HTR-8/SVneo (cell line): Measurements from ENCODE around the gene ACSS2.

ENCODE experiments used
- DNase-seq: peaks from one replicate; pipeline ENCODE4 v3.0.0; 2011; ENCODE audit warnings: low spot score, mixed read lengths; ENCODE audit not compliant: insufficient read length
- FAIRE-seq: peaks from 2 replicates; lab custom pipeline; 2011; peaks lifted over from hg19 to GRCh38; lab: Jason Lieb, UNC

The ACSS2 gene, protein sequence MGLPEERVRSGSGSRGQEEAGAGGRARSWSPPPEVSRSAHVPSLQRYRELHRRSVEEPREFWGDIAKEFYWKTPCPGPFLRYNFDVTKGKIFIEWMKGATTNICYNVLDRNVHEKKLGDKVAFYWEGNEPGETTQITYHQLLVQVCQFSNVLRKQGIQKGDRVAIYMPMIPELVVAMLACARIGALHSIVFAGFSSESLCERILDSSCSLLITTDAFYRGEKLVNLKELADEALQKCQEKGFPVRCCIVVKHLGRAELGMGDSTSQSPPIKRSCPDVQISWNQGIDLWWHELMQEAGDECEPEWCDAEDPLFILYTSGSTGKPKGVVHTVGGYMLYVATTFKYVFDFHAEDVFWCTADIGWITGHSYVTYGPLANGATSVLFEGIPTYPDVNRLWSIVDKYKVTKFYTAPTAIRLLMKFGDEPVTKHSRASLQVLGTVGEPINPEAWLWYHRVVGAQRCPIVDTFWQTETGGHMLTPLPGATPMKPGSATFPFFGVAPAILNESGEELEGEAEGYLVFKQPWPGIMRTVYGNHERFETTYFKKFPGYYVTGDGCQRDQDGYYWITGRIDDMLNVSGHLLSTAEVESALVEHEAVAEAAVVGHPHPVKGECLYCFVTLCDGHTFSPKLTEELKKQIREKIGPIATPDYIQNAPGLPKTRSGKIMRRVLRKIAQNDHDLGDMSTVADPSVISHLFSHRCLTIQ

DNA sequence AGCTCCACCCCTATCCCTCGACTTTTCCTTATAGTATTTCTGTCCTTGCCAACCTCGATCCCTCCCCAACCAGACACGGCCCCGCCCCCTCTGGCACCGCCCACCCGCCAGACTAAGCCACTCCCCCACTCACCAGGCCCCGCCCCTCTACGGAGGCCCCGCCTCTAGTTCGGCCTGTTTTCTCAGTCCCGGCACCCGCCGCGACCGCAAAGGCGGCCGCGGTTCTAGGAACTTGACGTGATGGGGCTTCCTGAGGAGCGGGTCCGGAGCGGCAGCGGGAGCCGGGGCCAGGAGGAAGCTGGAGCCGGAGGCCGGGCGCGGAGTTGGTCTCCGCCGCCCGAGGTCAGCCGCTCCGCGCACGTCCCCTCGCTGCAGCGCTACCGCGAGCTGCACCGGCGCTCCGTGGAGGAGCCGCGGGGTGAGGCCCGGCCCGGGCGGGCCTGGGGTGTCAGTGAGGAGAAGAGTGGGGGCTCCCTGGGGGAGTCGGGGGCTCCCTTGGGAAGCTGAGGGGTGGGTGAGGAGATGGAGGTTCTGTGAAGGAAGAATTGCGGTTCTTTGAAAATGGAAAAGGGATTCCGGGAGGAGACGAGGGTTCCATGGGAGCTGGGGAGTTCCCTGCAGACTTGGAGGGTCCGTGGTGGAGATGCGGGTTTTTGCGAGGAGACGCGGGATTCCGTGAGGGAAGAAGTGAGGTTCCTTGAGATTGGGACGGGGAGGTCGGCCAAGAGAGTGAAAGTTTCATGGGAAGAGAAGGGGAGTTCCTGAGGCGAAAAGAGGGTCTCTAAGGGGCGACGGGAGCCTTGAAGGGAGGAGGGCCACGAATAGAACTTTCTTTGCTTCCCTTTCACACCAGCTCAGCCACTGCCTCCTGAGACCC lies at the start of gene ACSS2:
Gene ACSS2 (plus strand): TSS at position 207 of the 877 bp plus-strand sequence. CDS start 34 bp downstream, at position 241.
- FAIRE-seq (no peak), DNase-seq (no peak)

DNA sequence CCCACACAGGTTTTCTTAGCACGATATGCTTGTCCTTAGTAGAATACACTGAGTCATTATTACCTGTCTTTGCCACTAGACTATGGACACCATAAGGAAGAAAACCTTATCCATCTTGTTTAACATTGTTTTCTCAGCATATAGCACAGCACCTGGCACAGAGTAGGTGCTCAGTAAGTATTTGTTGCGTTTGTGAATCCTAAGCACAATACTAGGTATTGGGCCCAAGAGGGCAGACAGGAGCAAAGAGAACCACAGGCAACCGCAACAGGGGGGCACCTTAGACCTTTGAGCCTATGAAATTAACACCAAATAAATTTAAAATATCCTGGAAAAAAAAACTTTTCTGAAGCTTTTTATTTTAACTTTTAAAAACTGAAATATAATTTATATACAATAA lies 47.2 kb upstream of the ACSS2 start:
- no peak for FAIRE-seq
- DNase-seq = no peak

DNA sequence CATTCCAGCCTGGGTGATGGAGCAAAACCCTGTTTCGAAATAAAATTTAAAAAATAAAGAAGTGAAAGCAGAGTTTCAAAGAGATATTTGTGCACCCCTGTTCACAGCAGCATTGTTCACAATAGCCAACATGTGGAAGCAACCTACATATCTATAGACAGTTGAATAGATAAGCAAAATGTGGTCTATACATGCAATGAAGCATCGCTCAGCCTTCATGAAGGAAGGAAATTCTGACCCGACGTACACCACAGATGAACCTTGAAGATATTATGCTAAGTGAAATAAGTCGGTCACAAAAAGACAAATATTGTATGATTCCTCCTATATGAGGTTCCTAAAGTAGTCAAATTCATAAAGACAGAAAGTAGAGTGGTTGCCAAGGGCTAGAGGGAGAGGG lies 44.5 kb upstream of the ACSS2 start:
- DNase-seq = no peak
- FAIRE-seq = no peak

DNA sequence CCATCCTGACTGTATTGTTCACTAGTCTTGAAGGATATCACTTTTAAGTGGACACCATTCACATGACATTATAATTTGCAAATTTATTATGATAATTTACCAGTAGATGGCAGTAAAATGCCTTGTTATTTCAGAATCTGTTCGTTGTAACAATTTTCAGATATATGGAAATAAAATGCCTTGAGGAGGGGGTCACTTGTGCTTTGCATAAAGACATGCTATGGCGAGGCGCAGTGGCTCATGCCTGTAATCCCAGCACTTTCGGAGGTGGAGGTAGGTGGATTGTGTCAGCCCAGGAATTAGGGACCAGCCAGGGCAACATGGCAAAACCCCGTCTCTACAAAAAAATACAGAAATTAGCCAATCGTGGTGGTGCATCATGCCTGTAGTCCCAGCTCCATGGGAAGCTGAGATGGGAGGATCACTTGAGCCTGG lies 41.9 kb upstream of the ACSS2 start:
- FAIRE-seq (no peak), DNase-seq (peak; percentile 64)

DNA sequence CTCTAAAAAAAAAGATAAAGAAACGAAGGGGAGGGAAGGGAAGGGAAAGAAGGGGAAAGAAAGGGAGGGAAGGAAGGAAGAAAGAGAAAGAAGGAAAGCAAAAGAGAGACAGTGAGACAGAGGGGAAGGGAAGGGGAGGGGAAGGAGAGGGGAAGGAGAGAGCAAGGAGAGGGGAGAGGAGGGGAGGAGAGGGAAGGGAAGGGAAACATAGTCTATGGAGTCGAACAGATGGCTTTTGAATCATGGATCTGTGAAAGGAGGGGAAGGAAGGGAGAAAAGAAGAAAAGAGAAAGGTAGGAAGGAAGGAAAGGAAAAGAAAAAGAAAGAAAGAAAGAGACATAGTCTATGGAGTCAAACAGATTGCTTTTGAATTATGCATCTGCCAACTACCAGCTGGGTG lies 34.3 kb upstream of the ACSS2 start:
- DNase-seq = no peak
- FAIRE-seq = no peak

DNA sequence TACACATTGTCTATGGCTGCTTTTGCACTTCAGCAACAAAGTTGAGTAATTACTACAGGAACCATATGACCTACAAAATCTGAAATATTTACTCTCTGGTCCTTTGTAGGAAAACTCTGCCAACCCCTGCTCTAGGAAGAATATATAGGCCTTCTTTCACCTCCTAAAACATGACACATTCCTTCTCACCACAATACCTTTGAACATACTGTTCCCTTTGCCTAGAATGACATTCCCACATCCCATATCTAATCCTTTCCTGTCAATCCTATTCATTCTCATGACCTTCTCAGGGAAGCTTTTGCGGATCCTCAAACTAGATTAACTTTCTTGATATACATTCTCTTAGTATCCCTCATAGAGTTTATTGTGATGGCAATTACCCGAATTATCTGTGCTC lies 33.0 kb upstream of the ACSS2 start:
- no peak for DNase-seq
- FAIRE-seq = no peak

DNA sequence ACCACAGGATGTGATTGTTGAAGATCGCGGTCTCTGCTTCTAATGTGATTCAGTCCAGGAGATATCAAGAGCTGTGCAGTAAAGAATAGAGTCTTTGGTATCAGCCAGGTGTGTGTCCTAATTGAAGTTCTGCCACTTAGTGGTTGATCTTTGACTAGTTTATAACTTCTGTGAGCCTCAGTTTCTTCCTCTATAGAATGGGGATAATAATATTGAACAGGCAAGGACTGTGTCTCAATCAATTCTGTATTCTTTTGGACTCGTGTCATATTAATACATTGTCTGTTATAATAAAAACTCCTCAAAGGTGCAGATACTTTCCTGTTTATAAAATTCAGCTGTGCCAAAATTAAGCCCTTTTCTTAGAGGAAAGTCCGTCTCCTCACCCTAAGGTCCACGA lies 27.8 kb upstream of the ACSS2 start:
- FAIRE-seq = no peak
- no peak for DNase-seq

DNA sequence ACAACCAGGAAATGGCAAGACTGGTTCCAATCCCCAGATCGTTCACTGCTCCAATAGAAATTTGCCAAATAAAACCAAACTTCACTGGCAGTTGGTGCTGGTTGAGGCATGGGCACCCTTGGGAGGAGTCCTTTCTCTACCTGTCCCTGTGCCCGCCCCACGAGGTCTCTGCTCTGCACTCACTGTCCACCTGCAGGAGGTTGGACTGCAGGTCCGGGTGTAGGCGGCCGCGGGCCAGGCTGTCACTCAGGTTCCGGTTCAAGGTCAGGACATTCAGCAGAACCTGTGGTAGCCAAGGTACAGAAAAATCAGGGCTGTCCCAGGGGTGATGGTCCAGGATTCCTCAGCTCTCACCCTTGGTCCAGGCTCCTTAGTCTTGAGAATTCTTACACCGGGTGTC lies 26.6 kb upstream of the ACSS2 start:
- FAIRE-seq = no peak
- DNase-seq = no peak

DNA sequence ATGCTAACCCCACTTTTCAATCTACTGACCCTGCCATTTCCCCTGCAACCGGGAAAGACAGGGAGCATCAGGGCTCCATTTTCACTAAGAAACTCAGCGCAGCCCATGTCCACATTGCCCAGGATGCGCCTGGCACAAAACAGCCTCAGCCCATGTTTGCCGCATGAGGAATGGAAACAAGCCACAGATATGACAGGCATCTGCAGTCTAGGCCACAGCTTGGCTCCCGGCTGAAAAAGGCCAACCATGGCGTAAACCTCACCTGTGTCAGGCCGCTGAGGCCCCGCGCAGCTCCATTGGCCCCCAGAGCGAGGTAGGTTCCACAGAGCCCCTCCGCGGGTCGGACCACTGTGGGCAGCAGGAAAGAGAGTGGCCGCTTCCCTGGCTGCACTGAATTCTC lies 25.4 kb upstream of the ACSS2 start:
- DNase-seq (no peak), FAIRE-seq (no peak)

DNA sequence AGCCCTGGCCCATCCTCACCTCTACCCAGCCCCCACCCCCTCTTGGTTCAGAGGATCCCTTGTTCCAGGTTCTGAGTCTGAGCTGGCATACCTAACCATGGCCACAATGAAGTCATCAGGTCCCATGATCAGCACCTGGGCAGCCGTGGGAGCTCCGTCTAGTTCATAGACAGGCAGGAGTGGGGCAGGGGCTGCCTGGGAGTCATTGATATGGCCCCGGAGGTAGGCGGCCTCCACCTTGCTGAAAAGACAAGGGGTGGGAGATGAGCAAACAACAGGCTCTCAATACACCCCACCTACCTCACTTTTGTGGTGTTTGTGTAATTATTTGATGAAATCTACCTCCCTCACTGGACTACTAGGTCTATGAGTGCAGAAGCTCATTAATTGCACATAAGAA lies 24.1 kb upstream of the ACSS2 start:
- no peak for FAIRE-seq

DNA sequence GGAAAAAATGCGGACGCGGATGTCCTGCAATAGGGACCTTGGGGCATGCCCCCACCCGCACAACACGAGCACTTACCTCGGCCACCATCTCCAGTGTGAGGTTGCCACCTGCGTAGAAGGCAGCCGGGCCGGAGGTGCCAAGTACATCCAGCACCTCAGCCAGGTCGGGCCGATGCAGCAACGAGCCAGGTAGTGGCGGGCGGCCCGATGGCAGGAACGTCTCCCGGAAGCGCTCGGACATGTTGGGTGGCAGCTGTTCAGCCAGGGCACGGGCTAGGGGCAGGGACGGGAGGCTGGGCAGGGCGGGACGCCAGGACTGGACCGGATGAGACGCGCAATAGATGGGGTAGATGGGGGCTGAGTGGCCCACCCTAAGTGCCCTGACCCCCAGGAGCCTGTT lies 17.0 kb upstream of the ACSS2 start:
- no peak for FAIRE-seq
- DNase-seq = no peak

More for the DNA sequence above, 24.1 kb upstream of the ACSS2 start:
- no peak for DNase-seq

DNA sequence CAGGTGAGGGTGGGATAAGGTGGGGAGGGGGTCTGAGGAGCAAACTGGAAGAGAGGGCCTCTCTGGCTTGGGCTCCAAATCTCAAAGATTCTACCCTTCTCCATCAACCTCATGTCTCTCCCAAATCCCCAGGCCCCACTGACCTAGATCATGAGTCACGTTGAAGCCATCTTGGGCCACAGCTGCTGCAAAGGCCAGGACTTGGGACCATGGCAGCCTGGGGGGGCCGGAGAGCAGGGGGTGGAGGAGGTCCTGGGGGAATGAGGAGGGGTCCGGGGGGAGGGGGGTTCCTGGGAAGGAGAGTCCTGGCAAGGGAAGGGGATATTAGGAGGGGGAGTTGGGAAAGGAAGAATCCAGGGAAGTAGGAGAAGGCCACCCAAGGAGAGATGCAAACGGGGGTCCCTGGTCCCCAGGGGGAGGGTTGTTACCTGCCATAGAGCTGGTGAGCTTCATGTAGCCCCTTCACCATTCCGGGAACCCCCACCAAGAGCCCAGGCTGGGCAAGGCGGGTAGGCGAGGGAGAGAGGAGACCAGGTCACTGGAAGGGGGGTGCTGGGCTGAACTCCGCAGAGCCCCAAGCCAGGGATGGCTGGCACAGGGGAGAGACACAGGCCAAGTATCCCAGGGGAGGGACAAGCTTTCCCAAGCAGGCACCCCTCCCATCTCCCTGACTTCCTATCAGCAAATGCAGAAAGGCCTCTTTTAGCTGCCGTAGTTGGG lies 16.4 kb upstream of the ACSS2 start:
- FAIRE-seq = no peak

DNA sequence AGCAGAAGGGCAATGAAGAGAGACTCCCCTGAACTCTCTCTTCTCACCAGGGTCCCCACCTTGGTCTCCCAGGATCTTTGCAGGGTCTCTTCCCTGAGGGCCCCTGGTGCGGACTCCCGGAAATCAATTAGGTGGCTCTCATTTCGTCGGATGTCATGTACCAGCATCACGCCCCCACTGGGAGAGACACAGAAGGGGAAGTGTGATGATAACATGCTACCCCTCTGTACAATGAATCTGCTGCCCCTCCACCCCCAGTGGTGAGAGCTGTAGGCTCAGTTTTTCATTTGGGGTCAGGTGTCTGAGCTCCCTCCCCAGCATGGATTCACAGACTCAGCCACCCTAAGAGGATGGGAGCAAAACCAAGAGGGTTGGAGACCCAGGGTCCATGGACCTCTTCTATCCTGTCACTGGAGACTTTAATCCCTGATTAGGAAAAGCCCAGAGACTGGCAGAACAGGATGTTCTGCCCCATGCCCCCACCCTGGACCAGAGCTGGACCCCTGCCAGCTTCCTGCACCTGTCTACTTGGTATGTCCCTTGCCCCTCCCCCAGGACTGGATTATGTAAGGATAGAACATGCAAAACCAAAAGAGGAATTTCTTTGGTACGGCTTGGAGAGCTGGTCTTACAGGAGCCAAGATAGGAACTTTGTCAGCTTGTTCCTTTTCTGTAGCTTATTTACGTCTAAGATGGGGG lies 14.9 kb upstream of the ACSS2 start:
- FAIRE-seq (no peak), DNase-seq (no peak)

More for the DNA sequence above, 16.4 kb upstream of the ACSS2 start:
- no peak for DNase-seq

DNA sequence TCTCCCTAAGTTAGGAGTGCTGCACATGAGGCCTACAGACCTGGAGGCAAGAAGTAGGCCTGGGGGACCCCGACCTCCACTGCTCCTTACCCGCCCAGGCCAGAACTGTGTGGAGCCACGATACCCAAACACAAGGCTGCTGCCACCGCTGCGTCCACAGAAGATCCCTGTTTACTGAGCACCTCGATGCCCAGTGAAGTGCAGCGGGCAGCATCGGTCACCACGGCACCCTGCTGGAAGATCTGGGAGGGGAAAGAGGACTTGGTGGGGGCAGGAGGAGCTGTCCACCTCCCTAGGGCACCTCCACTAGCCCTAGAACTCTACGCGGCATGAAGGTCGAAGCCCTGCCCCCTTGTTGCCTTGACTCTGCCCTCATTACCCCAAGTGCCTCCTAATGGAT lies 13.7 kb upstream of the ACSS2 start:
- DNase-seq = no peak
- peak; percentile 55 for FAIRE-seq

DNA sequence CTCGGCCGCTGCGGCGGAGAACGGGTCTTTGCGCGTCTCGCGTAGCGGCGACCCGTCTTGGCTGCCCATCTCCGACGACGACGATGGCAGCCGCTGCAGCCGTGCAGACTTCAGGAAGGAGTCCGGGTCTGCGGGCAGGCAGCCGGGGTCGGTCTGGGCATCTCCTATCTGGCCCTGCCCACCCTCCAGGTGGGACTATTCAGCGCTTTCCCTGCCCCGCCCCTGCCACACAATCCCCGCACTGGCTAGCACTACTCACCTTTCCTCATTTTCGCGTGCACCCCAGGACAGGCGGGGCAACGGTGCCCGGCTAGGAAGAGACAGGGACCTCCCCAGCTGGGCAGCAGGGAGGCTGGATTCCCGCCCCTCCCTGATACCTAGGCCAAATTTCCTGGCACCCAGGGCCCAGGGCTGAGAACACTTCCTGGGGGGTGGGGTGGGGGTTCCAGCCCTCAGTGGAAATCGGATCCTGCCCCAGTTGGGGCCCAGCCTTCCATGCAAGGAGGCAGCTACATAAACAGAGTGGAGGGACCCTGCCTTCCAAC lies 12.9 kb upstream of the ACSS2 start:
- FAIRE-seq = no peak
- no peak for DNase-seq

DNA sequence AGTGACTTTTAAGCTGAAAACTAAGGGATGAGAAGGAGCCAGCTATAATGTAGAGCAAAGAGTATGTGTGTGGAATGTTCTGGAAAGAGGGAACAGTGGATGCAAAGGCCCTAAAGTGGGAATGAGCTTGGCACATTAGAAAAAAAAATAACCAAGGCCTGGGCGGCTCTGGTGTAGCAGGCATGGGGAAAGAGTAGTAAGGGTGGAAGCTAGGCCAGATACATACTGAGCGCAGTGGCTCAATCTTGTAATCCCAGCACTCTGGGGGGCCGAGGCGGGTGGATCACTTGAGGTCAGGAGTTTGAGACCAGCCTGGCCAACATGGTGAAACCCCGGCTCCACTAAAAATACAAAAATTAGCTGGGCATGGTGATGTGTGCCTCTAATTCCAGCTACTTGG lies 12.2 kb upstream of the ACSS2 start:
- FAIRE-seq (no peak), DNase-seq (no peak)

DNA sequence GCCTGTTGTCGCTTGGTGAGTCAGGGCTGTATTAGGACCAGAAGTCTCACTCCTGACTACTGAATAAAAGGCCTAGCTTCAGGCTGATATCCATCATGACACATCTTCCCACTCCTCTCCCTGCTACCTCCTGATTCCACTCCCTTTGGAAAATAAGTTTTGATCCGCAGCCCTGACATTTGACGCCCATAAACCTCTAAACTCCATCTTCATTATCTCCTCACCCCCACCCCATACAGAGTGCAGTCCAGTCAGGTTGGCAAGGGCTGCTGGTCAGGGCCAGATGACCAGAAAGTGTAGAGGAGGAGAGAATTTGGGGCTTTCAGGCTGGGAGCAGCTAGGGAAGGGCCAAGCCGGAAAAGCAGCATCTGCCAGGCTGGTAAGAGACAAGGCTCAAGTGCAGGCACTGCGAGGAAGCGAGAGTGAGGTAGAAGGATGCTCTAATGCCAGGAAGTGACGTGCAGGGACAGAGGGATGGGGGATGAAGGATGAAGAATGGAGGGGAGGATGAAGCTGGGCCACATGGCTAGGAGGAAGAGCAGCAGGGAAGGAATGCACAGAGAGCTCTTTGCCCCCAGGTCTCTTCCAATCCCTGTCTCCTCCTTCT lies 5.0 kb upstream of the ACSS2 start:
- no peak for DNase-seq
- no peak for FAIRE-seq

DNA sequence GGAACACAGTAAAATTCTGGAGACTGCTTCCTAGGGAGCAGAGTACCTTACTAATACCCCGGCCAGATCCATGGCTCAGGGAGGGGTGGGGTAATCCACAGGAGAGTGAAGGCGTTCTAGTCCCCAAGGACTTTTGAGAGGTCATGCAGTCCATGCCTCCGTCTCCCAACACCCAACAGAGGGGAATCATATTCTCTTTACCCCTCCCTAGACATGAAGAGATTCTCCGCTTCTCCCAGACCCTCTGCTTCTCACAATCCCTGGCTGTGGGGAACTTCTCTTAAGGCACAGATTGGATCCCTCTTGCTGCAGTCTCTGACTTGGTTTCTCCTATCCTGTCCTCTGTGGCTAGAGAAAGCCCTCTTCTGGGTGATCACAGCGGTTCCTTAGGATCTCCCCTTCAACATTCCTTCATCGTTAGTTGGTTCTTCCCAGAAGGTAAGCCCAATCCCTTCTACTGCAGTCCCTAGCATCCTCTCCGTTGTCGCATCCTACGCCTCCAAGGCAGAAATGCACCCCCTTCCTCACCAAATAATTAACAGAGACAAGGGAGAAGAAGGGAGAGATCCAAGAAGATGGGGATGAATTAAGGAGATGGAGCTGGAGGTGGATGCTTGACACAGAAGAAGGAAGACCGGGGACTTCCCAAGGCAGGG lies 4.3 kb upstream of the ACSS2 start:
- DNase-seq = no peak
- no peak for FAIRE-seq
